ENCODE results near the gene SIRPA. TPM values are rescaled to one million over a fixed set of nuclear protein-coding genes. Genes with fewer than 3 reads are reported as not detected.

The SIRPA gene
- total RNA-seq, 1 experiment from 2014 or later, result 6.0 TPM

DNA sequence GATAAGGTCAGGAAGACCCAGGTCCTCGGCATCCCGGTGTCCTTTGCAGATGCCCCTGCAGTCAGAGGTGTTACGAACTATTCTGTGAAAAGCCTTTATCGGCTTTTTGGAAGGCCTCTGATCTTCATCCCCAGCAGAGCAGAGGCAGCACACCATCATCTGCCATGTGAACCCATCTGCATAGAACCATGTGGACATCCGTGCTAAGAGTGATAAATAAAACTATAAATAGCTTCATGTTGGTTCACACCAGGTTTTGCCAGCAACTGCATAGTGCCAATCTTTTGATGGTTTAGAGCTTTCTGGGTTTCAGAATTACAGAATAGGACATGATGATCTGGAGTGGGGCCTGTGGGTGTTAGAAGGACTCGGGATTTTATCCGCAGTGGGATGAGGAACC is 33.6 kb downstream of the SIRPA start:
- H3T11ph ChIP-seq (ENCODE audit: low read length), result no peak overlapping the region
- no peak overlapping the region for H2BK20ac ChIP-seq (ENCODE audit: low read depth, low read length, poor library complexity, severe bottlenecking)
- no peak overlapping the region for H3K56ac ChIP-seq (ENCODE audit: insufficient read length, low read depth, low read length)
- Mint-ChIP-seq H3K27me3 (ENCODE audit: low read depth) (peaks cover 6% of the 10 kb centered on the region), H3K9me3 (no peaks in the 10 kb centered on the region; a peak in 1 of 5 replicates), H3K36me3 (ENCODE audit: insufficient read depth in 1 of 3, low read depth in 3 of 3) (no peaks in the 10 kb centered on the region; a peak in 1 of 7 replicates), H3K27ac (no peak overlapping the region), H3K4me1 (peaks cover 19 to 25% of the 10 kb centered on the region in 2 experiments), H3K4me3 (no peak overlapping the region)
- no peak overlapping the region for H2BK12ac ChIP-seq (ENCODE audit: insufficient read length, low read depth, low read length)
- H3K79me2 ChIP-seq (ENCODE audit: insufficient read depth, low read length), result no peaks in the 10 kb centered on the region
- H2AFZ ChIP-seq (ENCODE audit: low read length), result no peak overlapping the region
- H2AK5ac ChIP-seq (ENCODE audit: insufficient read length, low read length), result no peak overlapping the region
- no peak overlapping the region for H3K9ac ChIP-seq (ENCODE audit: extremely low read depth, insufficient read length, low read length)
- H3K27me3 ChIP-seq (ENCODE audit: insufficient read depth, low read length), result no peaks in the 10 kb centered on the region
- no peak overlapping the region for H4K5ac ChIP-seq (ENCODE audit: insufficient read length, low read depth, low read length)
- H2BK120ac ChIP-seq (ENCODE audit: low read depth, low read length, poor library complexity, severe bottlenecking), result no peak overlapping the region
- no peak overlapping the region for H2BK15ac ChIP-seq (ENCODE audit: low read depth, low read length)
- H3K27ac ChIP-seq (ENCODE audit: insufficient read length, low read depth, low read length), result no peak overlapping the region
- H2BK5ac ChIP-seq (ENCODE audit: insufficient read length, low read length), result no peak overlapping the region
- H3K14ac ChIP-seq (ENCODE audit: insufficient read depth, low read length), result no peak overlapping the region
- no peak overlapping the region for H3K4ac ChIP-seq (ENCODE audit: low read depth, low read length)
- no peak for DNase-seq
- H3K4me2 ChIP-seq (ENCODE audit: insufficient read depth, insufficient read length, low read length), result no peak overlapping the region
- TF ChIP-seq, protein P1, sequence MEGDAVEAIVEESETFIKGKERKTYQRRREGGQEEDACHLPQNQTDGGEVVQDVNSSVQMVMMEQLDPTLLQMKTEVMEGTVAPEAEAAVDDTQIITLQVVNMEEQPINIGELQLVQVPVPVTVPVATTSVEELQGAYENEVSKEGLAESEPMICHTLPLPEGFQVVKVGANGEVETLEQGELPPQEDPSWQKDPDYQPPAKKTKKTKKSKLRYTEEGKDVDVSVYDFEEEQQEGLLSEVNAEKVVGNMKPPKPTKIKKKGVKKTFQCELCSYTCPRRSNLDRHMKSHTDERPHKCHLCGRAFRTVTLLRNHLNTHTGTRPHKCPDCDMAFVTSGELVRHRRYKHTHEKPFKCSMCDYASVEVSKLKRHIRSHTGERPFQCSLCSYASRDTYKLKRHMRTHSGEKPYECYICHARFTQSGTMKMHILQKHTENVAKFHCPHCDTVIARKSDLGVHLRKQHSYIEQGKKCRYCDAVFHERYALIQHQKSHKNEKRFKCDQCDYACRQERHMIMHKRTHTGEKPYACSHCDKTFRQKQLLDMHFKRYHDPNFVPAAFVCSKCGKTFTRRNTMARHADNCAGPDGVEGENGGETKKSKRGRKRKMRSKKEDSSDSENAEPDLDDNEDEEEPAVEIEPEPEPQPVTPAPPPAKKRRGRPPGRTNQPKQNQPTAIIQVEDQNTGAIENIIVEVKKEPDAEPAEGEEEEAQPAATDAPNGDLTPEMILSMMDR (conservative IDR thresholded peaks at IDR 0.05), result no peak
- no peaks in the 10 kb centered on the region for H3K23me2 ChIP-seq (ENCODE audit: insufficient read length, low read depth, low read length, poor library complexity, severe bottlenecking)
- H3K79me1 ChIP-seq (ENCODE audit: insufficient read depth, low read depth, low read length, poor library complexity, severe bottlenecking), result no peaks in the 10 kb centered on the region
- H3K4me1 ChIP-seq (ENCODE audit: insufficient read depth, low read length), result 0 out of 2 replicates have a peak, but pooled peaks cover 4% of the 10 kb centered on the region
- no peaks in the 10 kb centered on the region for H4K20me1 ChIP-seq (ENCODE audit: control insufficient read depth, insufficient read depth, insufficient read length)
- H3K9me3 ChIP-seq (ENCODE audit: control insufficient read depth, low read depth, low read length), result no peaks in the 10 kb centered on the region
- no peak overlapping the region for H4K91ac ChIP-seq (ENCODE audit: insufficient read length, low read depth, low read length)
- H4K8ac ChIP-seq (replicated peaks; ENCODE audit: insufficient read length, low read depth, low read length), result no peak overlapping the region
- no CpG with 5 or more reads among the region's 7 CpGs for WGBS (ENCODE audit: extremely low coverage, insufficient read length, low lambda C conversion rate)
- H3K23ac ChIP-seq (ENCODE audit: insufficient read length, low read depth, low read length), result no peak overlapping the region
- no peak overlapping the region for H3K18ac ChIP-seq (ENCODE audit: insufficient read length, low read depth, low read length)

Measured in H9 (cell line).